Upper lobe of right lung (tissue), 1 donor: ENCODE results near the gene SORBS1. TPM values are rescaled to one million over a fixed set of nuclear protein-coding genes. Genes with fewer than 3 reads are reported as not detected.
A peak's percentile ranks its signal among the peaks of the same experiment; 100 is the strongest.

Experiments
- ATAC-seq: fragments of 200-7000 bp; cut with Tn5 transposase; one replicate; pipeline ENCODE4 v1.9.1; 2020; ENCODE audit warnings: mild to moderate bottlenecking, moderate library complexity
- DNase-seq: peaks from one replicate; pipeline ENCODE4 v3.0.0-alpha.2; 2020
- H3K27ac ChIP-seq: fragments of 200-600 bp; one replicate; pipeline ENCODE4 v1.8.0; 2022
- H3K27me3 ChIP-seq: fragments of 200-600 bp; one replicate; pipeline ENCODE4 v1.8.0; 2022; ENCODE audit warnings: mild to moderate bottlenecking
- H3K36me3 ChIP-seq: fragments of 200-600 bp; one replicate; pipeline ENCODE4 v1.8.0; 2022
- H3K4me1 ChIP-seq: fragments of 200-600 bp; one replicate; pipeline ENCODE4 v1.8.0; 2022
- H3K4me3 ChIP-seq: fragments of 200-600 bp; one replicate; pipeline ENCODE4 v1.8.0; 2022; ENCODE audit warnings: mild to moderate bottlenecking
- H3K9me3 ChIP-seq: fragments of 200-600 bp; one replicate; pipeline ENCODE4 v1.8.0; 2022
- CTCF ChIP-seq: fragments of 200-600 bp; IDR thresholded peaks from one replicate; pipeline ENCODE4 v1.8.0; 2022; ENCODE audit warnings: antibody characterized with exemption
- intact Hi-C: fragments of 100-400 bp; cut with DNase I; formaldehyde crosslinking; loops from one replicate; pipeline ENCODE4 v1.11.0; 2022
- total RNA-seq: library from RNA; stranded (reverse); fragmentation: NEBNext Ultra II Directional; extraction: Animal tissue kit (Norgen Biotek cat#: 25700); gene quantifications from one replicate; pipeline ENCODE4 v1.2.1, GENCODE V29; 2021
- donor health status: DM: no; HTN: yes; CAD: no; lungs with severe emphysema.

The SORBS1 gene
- total RNA-seq, 1 donor from 2014 or later = 50.7 TPM

GRCh38 chr10:95303535-95303934, 257.6 kb downstream of the SORBS1 start:
- no peak for TF ChIP-seq CTCF

DNA sequence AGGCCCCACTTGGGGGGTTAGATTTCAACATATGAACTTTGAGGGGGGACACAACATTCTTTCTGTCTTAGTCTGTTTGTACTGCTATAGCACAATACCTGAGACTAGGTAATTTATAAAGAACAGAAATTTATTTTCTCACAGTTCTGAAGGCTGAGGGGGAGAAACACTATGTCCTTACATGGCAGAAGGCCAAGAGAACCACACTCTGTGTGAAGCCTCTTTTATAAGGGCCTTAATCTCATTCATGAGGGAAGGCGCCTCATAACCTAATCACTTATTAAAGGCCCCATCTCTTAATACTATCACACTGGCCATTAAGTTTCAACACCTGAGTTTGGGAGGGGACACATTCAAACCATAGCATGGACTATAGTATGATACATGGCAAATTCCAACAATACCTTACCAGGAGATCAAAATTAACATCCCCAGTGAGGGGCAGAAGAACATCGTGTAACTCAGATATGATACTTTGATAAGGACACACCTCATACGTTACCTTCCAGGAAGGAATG, 261.1 kb downstream of the SORBS1 start:
- H3K27ac ChIP-seq = no peak overlapping the region
- intact Hi-C loops = no loop called here
- TF ChIP-seq CTCF = no peak
- no peaks in the 10 kb centered on the region for H3K9me3 ChIP-seq
- peaks cover 1% of the 10 kb centered on the region for H3K4me1 ChIP-seq
- no peaks in the 10 kb centered on the region for H3K27me3 ChIP-seq
- H3K36me3 ChIP-seq = no peaks in the 10 kb centered on the region
- no peak for DNase-seq
- no peak for ATAC-seq
- no peak overlapping the region for H3K4me3 ChIP-seq

More at GRCh38 chr10:95303535-95303934, 257.6 kb downstream of the SORBS1 start:
- Histone ChIP-seq H3K4me1 (no peaks in the 10 kb centered on the region), H3K9me3 (no peaks in the 10 kb centered on the region), H3K27ac (no peak overlapping the region), H3K36me3 (no peaks in the 10 kb centered on the region), H3K4me3 (no peak overlapping the region), H3K27me3 (no peaks in the 10 kb centered on the region)
- no peak for DNase-seq
- no peak for ATAC-seq
- intact Hi-C loops = no loop called here

DNA sequence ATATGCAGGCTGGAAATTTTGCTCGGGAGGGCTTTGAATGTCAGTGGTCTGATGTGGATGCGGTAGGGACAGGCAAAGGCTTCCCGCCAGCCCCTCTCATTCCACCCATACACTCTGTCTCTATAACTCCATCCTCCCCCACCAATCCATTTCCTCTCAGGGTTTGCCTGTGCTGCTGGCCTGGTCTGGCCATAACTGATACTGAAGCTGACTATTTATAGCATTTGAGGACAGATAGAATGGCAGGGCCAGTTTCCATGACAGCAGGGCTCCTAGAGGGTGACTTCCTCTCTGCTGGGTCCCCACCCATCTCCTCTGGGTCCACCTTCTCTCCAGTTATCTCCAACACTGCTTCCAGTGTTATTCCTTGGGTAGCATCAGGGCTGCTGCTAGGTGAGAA, 263.8 kb downstream of the SORBS1 start:
- no peak overlapping the region for H3K4me3 ChIP-seq
- no peaks in the 10 kb centered on the region for H3K27me3 ChIP-seq
- DNase-seq (no peak), ATAC-seq (no peak)
- peaks cover 8% of the 10 kb centered on the region for H3K4me1 ChIP-seq
- H3K36me3 ChIP-seq = no peaks in the 10 kb centered on the region
- intact Hi-C loops = no loop called here
- no peak overlapping the region for H3K27ac ChIP-seq
- no peak for TF ChIP-seq CTCF
- no peaks in the 10 kb centered on the region for H3K9me3 ChIP-seq

DNA sequence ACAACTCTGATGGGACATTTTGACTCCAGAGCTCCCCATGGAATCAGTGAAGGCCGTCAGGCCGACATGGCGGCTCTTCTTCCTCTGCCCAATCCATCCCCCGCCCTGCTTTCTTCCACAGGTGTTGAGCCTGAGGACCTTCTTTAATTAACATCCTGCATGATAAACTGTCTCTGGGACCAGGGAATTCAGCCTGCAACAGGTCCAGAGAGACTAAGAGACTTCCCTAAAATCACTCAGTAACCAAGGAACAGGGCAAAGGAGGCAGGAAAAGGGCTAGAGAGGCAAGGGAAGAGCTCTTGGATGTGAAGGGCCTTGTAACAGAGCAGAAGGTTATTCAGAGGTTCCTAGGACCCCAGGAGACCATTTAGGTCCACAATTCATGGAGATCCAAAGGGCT, 264.4 kb downstream of the SORBS1 start:
- intact Hi-C loops = no loop called here
- no peak overlapping the region for H3K4me3 ChIP-seq
- DNase-seq = no peak
- H3K27ac ChIP-seq = no peak overlapping the region
- no peaks in the 10 kb centered on the region for H3K36me3 ChIP-seq
- H3K9me3 ChIP-seq = no peaks in the 10 kb centered on the region
- no peaks in the 10 kb centered on the region for H3K27me3 ChIP-seq
- no peak for ATAC-seq
- TF ChIP-seq CTCF = no peak
- peaks cover 8% of the 10 kb centered on the region for H3K4me1 ChIP-seq

GRCh38 chr10:95295031-95295755, 266.0 kb downstream of the SORBS1 start:
- intact Hi-C loops = no loop called here
- Histone ChIP-seq H3K9me3 (no peaks in the 10 kb centered on the region), H3K36me3 (no peaks in the 10 kb centered on the region), H3K4me3 (peak overlapping the region; percentile 29), H3K27ac (peak overlapping the region; percentile 20), H3K4me1 (peaks cover 13% of the 10 kb centered on the region), H3K27me3 (no peaks in the 10 kb centered on the region)
- TF ChIP-seq CTCF = no peak
- DNase-seq = peak; percentile 84
- peak; percentile 56 for ATAC-seq
